Skeletal muscle satellite cell (primary cell): ENCODE measurements around the gene ILF3.

Experiments used
- H3K27me3 ChIP-seq: 2 replicates; pipeline ENCODE4 v1.7.0; 2013; ENCODE audit warnings: low read length; ENCODE audit not compliant: control insufficient read depth, insufficient read depth
- H3K36me3 ChIP-seq: 2 replicates; pipeline ENCODE4 v1.7.0; 2013; ENCODE audit warnings: mild to moderate bottlenecking, control low read depth, low read length; ENCODE audit not compliant: insufficient read depth
- H3K4me1 ChIP-seq: 2 replicates; pipeline ENCODE4 v1.7.0; 2013; ENCODE audit warnings: low read length; ENCODE audit not compliant: control insufficient read depth, insufficient read depth
- H3K4me2 ChIP-seq: 2 replicates; pipeline ENCODE4 v1.7.0; 2013; ENCODE audit warnings: mild to moderate bottlenecking, low read length
- H3K4me3 ChIP-seq: 2 replicates; pipeline ENCODE4 v1.7.0; 2013; ENCODE audit warnings: low read length
- H3K9ac ChIP-seq: 2 replicates; pipeline ENCODE4 v1.7.0; 2013; ENCODE audit warnings: mild to moderate bottlenecking, low read depth, low read length, moderate library complexity
- H3K9me3 ChIP-seq: replicated peaks from 2 replicates; pipeline ENCODE4 v1.7.0; 2013; ENCODE audit warnings: mild to moderate bottlenecking, control low read depth, low read length

The ILF3 gene

GRCh38 chr19:10625003-10625761 lies 29.0 kb upstream of the ILF3 start, which contains the start of gene SLC44A2:
SLC44A2 (plus strand) TSS chr19:10625553; CDS start chr19:10625634, 81 bp downstream.
- peaks cover 13% of the 10 kb centered on the region for H3K4me1 ChIP-seq
- peaks cover 15% of the 10 kb centered on the region for H3K36me3 ChIP-seq
- peak within 1 kb of the TSS; percentile 87 for H3K4me2 ChIP-seq
- H3K27me3 ChIP-seq, result no peaks in the 10 kb centered on the region
- H3K9ac ChIP-seq, result peak within 1 kb of the TSS; percentile 95
- peak within 1 kb of the TSS; percentile 78 for H3K4me3 ChIP-seq
- H3K9me3 ChIP-seq, result no peaks in the 10 kb centered on the region

DNA sequence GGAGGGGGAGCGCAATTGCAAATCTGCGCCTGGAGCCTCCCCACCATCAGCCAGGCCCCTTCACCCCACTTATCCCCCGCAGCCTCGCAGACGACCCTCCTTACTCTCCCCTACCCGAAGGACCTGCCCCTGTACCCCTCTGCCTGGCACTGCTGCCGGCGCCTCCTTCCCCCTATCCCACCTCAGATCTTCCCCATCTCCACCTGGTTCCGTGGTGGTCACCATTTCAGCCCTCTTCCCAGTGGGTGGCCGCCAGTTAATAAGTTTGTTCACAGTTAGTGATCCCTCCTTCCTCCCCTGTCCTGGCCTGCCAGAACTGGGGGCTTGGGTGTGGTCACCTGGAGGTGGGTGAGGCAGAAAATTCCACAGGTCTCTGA lies 28.4 kb upstream of the ILF3 start:
- peak overlapping the region; percentile 95 for H3K9ac ChIP-seq
- no peaks in the 10 kb centered on the region for H3K9me3 ChIP-seq
- peak overlapping the region; percentile 78 for H3K4me3 ChIP-seq
- no peaks in the 10 kb centered on the region for H3K27me3 ChIP-seq
- peaks cover 13% of the 10 kb centered on the region for H3K4me1 ChIP-seq
- peak overlapping the region; percentile 87 for H3K4me2 ChIP-seq
- H3K36me3 ChIP-seq, result peaks cover 15% of the 10 kb centered on the region

DNA sequence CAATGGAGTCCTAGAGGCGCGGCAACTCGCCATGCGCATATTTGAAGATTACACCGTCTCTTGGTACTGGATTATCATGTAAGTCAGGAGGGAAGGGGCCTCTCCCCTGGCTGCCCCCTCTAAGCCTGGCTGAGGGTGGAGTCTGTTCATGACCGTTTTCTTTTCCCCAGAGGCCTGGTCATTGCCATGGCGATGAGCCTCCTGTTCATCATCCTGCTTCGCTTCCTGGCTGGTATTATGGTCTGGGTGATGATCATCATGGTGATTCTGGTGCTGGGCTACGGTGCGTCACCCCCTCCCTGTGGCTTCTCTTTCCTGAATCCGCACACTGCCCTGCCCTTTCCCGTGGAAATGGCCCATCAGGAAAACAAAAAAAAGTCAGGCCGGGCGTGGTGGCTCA lies 22.3 kb upstream of the ILF3 start:
- no peak overlapping the region for H3K9ac ChIP-seq
- H3K4me2 ChIP-seq, result no peak overlapping the region
- no peaks in the 10 kb centered on the region for H3K4me1 ChIP-seq
- no peak overlapping the region for H3K4me3 ChIP-seq
- no peaks in the 10 kb centered on the region for H3K27me3 ChIP-seq
- no peaks in the 10 kb centered on the region for H3K9me3 ChIP-seq
- peaks cover 53% of the 10 kb centered on the region for H3K36me3 ChIP-seq

GRCh38 chr19:10634430-10634829 lies 19.7 kb upstream of the ILF3 start:
- Histone ChIP-seq H3K9ac (no peak overlapping the region), H3K4me3 (no peak overlapping the region), H3K36me3 (peaks cover 49% of the 10 kb centered on the region), H3K4me1 (no peaks in the 10 kb centered on the region), H3K9me3 (no peaks in the 10 kb centered on the region), H3K27me3 (no peaks in the 10 kb centered on the region), H3K4me2 (no peak overlapping the region)

GRCh38 chr19:10634963-10635362 lies 19.2 kb upstream of the ILF3 start:
- Histone ChIP-seq H3K9ac (no peak overlapping the region), H3K36me3 (peaks cover 49% of the 10 kb centered on the region), H3K4me3 (no peak overlapping the region)

DNA sequence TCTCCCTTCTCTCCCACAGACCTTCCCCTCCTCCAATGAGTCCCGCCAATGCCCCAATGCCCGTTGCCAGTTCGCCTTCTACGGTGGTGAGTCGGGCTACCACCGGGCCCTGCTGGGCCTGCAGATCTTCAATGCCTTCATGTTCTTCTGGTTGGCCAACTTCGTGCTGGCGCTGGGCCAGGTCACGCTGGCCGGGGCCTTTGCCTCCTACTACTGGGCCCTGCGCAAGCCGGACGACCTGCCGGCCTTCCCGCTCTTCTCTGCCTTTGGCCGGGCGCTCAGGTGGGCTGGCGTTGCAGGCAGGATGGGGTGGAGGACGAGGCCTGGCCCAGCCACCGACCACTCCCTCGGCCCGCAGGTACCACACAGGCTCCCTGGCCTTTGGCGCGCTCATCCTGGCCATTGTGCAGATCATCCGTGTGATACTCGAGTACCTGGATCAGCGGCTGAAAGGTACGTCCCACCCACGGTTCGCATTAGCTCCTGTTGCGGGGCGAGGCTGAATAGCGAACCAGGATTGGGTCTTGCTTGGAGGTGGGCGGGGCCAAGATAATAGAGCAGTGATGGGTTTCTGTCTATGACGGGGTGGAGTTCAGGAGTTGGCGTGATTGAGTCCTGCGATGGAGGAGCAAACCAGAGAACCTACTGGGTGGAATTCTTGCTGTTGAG lies 17.7 kb upstream of the ILF3 start:
- Histone ChIP-seq H3K9me3 (no peaks in the 10 kb centered on the region), H3K4me1 (no peaks in the 10 kb centered on the region), H3K27me3 (no peaks in the 10 kb centered on the region), H3K4me3 (no peak overlapping the region), H3K36me3 (peaks cover 53% of the 10 kb centered on the region), H3K9ac (no peak overlapping the region), H3K4me2 (no peak overlapping the region)

More at GRCh38 chr19:10634963-10635362, 19.2 kb upstream of the ILF3 start:
- no peak overlapping the region for H3K4me2 ChIP-seq
- no peaks in the 10 kb centered on the region for H3K9me3 ChIP-seq
- no peaks in the 10 kb centered on the region for H3K4me1 ChIP-seq
- no peaks in the 10 kb centered on the region for H3K27me3 ChIP-seq

- no peak overlapping the region for H3K4me3 ChIP-seq
- H3K9me3 ChIP-seq, result no peaks in the 10 kb centered on the region
- H3K27me3 ChIP-seq, result no peaks in the 10 kb centered on the region
- H3K9ac ChIP-seq, result no peak overlapping the region
- H3K4me1 ChIP-seq, result no peaks in the 10 kb centered on the region
- H3K36me3 ChIP-seq, result peaks cover 56% of the 10 kb centered on the region
- no peak overlapping the region for H3K4me2 ChIP-seq
These were observed 16.3 kb upstream of the ILF3 start for GRCh38 chr19:10637894-10638293.

- no peaks in the 10 kb centered on the region for H3K9me3 ChIP-seq
- H3K27me3 ChIP-seq, result no peaks in the 10 kb centered on the region
- H3K4me2 ChIP-seq, result no peak overlapping the region
- no peak overlapping the region for H3K9ac ChIP-seq
- H3K36me3 ChIP-seq, result peaks cover 62% of the 10 kb centered on the region
- no peak overlapping the region for H3K4me3 ChIP-seq
- peaks cover 4% of the 10 kb centered on the region for H3K4me1 ChIP-seq
These were observed 14.3 kb upstream of the ILF3 start for GRCh38 chr19:10639836-10640235.

DNA sequence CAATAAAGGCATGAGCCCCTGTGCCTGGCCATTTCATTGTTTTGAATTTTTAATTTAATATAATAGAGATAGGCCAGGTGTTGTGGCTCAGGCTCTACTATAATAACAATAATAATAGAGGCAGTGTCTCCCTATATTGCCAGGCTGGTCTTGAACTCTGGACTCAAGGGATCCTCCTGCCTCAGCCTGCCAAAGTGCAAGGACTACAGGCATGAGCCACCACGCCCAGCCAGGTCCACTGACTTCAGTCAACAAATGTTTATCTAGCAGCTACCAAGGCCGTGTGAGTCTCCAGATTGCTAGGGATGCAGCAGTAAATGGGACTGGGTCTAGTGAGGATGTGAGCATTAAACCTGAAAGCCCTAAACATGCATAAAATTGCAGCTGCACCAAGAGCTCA lies 13.8 kb upstream of the ILF3 start:
- Histone ChIP-seq H3K27me3 (no peaks in the 10 kb centered on the region), H3K4me2 (no peak overlapping the region), H3K36me3 (peaks cover 57% of the 10 kb centered on the region), H3K4me3 (no peak overlapping the region), H3K9ac (no peak overlapping the region), H3K4me1 (peaks cover 4% of the 10 kb centered on the region), H3K9me3 (no peaks in the 10 kb centered on the region)

GRCh38 chr19:10641248-10641647 lies 12.9 kb upstream of the ILF3 start:
- no peak overlapping the region for H3K9ac ChIP-seq
- H3K4me1 ChIP-seq, result peaks cover 4% of the 10 kb centered on the region
- peaks cover 49% of the 10 kb centered on the region for H3K36me3 ChIP-seq
- H3K4me3 ChIP-seq, result no peak overlapping the region
- no peaks in the 10 kb centered on the region for H3K9me3 ChIP-seq
- no peak overlapping the region for H3K4me2 ChIP-seq
- H3K27me3 ChIP-seq, result no peaks in the 10 kb centered on the region

- no peaks in the 10 kb centered on the region for H3K27me3 ChIP-seq
- H3K9me3 ChIP-seq, result no peaks in the 10 kb centered on the region
- H3K4me1 ChIP-seq, result peaks cover 4% of the 10 kb centered on the region
- peaks cover 38% of the 10 kb centered on the region for H3K36me3 ChIP-seq
- H3K9ac ChIP-seq, result no peak overlapping the region
- no peak overlapping the region for H3K4me2 ChIP-seq
- H3K4me3 ChIP-seq, result no peak overlapping the region
These were observed 11.5 kb upstream of the ILF3 start for GRCh38 chr19:10642473-10643171.
